Measurements from ENCODE around the gene REEP6. TPM values are rescaled to one million over a fixed set of nuclear protein-coding genes. Genes with fewer than 3 reads are reported as not detected.
"Not testable (repeated sequence)": the region's sequence is repeated elsewhere in the genome, so short reads cannot be mapped to it uniquely, and the experiment has no call there.

The REEP6 gene
- total and polyA plus RNA-seq, 4 donors = 2.5 to 7.6 (median 4.9) TPM

DNA sequence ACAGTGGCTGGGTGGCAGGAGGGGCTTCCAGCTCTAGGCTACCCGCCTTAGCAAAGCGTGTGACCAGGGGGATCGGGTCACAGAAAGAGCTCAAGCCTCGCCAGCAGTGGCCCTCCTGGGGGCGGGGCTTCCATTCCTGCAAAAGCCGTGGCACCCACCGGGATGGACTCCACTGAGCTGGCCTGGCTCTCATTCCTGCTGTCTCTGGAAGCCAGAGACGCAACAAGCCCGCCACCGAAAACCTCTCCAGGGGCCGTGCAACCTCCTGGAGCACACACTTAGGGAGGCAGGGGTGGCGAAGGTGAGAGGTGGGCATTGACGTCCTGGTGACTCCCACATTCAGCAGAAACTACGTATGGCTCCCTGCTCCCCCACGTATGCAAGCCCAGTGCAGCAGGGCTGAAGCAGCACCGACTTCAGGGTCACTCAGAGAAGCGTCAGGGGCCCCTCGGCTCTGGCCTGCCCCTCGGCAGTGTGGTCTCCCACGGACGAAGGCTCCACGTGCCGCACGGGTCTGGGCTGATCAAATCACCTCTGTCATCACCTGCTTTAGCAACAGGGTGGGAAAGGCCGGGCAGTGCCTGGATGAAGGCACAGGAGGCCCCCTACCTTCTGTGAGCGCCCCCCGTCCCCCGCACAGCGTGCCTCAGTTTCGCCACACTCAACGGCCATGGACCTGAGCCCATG is 15.1 kb upstream of the REEP6 start:
- H3K27me3 ChIP-seq (ENCODE audit: control insufficient read depth in 3 of 3, insufficient read depth in 3 of 3, low read length in 2 of 3) = peaks cover 0 to 27% (median 24%) of the 10 kb centered on the region in 3 donors
- 94 to 95% methylated on average over 31 of the region's 31 CpGs for WGBS, 2 donors

DNA sequence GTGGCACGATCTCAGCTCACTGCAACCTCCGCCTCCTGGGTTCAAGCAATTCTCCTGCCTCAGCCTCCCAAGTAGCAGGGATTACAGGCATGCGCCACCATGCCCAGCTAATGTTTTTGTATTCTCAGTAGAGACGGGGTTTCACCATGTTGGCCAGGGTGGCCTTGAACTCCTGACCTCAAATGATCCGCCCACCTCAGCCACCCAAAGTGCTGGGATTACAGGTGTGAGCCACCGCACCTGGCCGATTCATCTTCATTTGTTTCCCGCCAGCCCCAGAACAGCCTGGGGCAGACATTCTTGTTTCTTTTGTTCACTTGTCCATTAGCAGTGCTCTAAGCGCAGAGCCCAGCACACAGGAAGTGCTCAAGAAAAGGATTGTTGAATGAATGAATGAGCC is 13.9 kb upstream of the REEP6 start:
- H3K27ac ChIP-seq (ENCODE audit: low read depth in 1 of 2, low read length in 1 of 2); H3K4me3 ChIP-seq; H3K9me3 ChIP-seq (ENCODE audit: control insufficient read depth in 4 of 4, insufficient read depth in 3 of 4, low read length in 3 of 4); H3K9ac ChIP-seq (ENCODE audit: insufficient read depth in 1 of 2, low read length in 2 of 2); DNase-seq; ATAC-seq (ENCODE audit: insufficient read depth, low FRiP score): not testable (repeated sequence)
- WGBS, 2 donors = 95 to 97% methylated on average over 9 of the region's 9 CpGs
- peaks cover 0 to 19% (median 5%) of the 10 kb centered on the region in 4 donors for H3K36me3 ChIP-seq (ENCODE audit: control insufficient read depth in 4 of 4, insufficient read depth in 4 of 4, low read length in 4 of 4)
- peaks cover 0 to 12% (median 0%) of the 10 kb centered on the region in 5 donors for H3K4me1 ChIP-seq (ENCODE audit: control insufficient read depth in 5 of 5, insufficient read depth in 5 of 5, low read length in 5 of 5)
- peaks cover 0 to 16% (median 14%) of the 10 kb centered on the region in 3 donors for H3K27me3 ChIP-seq (ENCODE audit: control insufficient read depth in 3 of 3, insufficient read depth in 3 of 3, low read length in 2 of 3)

More for the DNA sequence above, 15.1 kb upstream of the REEP6 start:
- TF ChIP-seq, protein P1, sequence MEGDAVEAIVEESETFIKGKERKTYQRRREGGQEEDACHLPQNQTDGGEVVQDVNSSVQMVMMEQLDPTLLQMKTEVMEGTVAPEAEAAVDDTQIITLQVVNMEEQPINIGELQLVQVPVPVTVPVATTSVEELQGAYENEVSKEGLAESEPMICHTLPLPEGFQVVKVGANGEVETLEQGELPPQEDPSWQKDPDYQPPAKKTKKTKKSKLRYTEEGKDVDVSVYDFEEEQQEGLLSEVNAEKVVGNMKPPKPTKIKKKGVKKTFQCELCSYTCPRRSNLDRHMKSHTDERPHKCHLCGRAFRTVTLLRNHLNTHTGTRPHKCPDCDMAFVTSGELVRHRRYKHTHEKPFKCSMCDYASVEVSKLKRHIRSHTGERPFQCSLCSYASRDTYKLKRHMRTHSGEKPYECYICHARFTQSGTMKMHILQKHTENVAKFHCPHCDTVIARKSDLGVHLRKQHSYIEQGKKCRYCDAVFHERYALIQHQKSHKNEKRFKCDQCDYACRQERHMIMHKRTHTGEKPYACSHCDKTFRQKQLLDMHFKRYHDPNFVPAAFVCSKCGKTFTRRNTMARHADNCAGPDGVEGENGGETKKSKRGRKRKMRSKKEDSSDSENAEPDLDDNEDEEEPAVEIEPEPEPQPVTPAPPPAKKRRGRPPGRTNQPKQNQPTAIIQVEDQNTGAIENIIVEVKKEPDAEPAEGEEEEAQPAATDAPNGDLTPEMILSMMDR (IDR thresholded peaks at IDR 0.05; ENCODE audit: control extremely low read depth, extremely low read depth) = no peak
- H3K9me3 ChIP-seq (ENCODE audit: control insufficient read depth in 4 of 4, insufficient read depth in 3 of 4, low read length in 3 of 4) = peaks cover 0 to 6% (median 0%) of the 10 kb centered on the region in 4 donors
- no peak overlapping the region for H3K4me3 ChIP-seq
- no peak overlapping the region for H3K9ac ChIP-seq (ENCODE audit: insufficient read depth in 1 of 2, low read length in 2 of 2)
- H3K4me1 ChIP-seq (ENCODE audit: control insufficient read depth in 5 of 5, insufficient read depth in 5 of 5, low read length in 5 of 5) = peaks cover 0 to 18% (median 3%) of the 10 kb centered on the region in 5 donors
- H3K36me3 ChIP-seq (ENCODE audit: control insufficient read depth in 4 of 4, insufficient read depth in 4 of 4, low read length in 4 of 4) = peaks cover 0 to 19% (median 5%) of the 10 kb centered on the region in 4 donors
- H3K27ac ChIP-seq (ENCODE audit: low read depth in 1 of 2, low read length in 1 of 2) = no peak overlapping the region
- ATAC-seq (ENCODE audit: insufficient read depth, low FRiP score) (no peak), DNase-seq (no peak)

DNA sequence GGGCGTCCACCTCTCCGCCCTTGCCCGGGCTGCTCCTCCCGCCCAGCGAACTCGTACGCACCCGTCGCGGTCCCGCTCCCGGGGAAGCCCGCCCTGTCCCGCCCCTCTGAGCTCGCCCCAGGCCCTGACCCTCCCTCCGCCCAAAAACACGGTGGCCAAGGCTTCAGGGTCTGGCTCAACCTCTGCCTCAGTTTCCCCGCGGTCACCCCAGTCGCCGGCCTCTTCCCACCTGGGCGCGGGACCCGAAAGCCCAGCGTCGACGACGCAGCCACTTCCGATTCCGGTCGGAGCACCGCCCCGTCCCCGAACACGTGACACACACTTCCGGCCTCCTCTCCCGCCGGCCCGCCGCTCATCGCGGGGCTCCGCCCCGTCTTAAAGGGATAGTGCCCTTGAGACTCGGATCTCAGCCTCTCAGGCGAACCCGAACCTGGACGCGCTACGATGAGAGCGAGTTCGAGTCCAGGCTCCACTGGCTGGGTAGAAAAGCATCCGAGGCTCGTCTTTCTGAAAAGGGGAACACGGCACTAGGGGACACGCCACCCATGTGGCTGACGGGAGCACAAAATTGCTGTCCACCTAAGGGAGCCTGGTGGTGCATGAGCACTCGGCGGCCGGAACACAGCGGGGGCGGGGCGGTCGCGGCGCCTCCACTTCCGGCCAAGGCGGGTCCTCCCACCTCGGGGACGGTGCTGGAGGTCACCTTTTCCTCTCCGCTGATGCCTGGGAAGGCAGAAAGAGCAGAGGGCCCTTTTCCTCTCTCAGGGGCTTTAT is 11.9 kb upstream of the REEP6 start, which contains the start of gene C19orf25:
Gene C19orf25, minus strand, starts transcription at position 282 of the 774 bp plus-strand sequence. CDS start 312 bp downstream, outside the sequence.
- Histone ChIP-seq H3K9ac (ENCODE audit: insufficient read depth in 1 of 2, low read length in 2 of 2) (peak within 1 kb of the TSS in 1 of 2 donors; percentile 85), H3K4me1 (ENCODE audit: control insufficient read depth in 5 of 5, insufficient read depth in 5 of 5, low read length in 5 of 5) (peaks cover 0 to 12% (median 0%) of the 10 kb centered on the region in 5 donors), H3K9me3 (ENCODE audit: control insufficient read depth in 4 of 4, insufficient read depth in 3 of 4, low read length in 3 of 4) (peaks cover 0 to 2% (median 0%) of the 10 kb centered on the region in 4 donors), H3K4me3 (peak within 1 kb of the TSS; percentile 82), H3K27ac (ENCODE audit: low read depth in 1 of 2, low read length in 1 of 2) (peak within 1 kb of the TSS; percentile 49 to 54), H3K36me3 (ENCODE audit: control insufficient read depth in 4 of 4, insufficient read depth in 4 of 4, low read length in 4 of 4) (peaks cover 0 to 19% (median 5%) of the 10 kb centered on the region in 4 donors), H3K27me3 (ENCODE audit: control insufficient read depth in 3 of 3, insufficient read depth in 3 of 3, low read length in 2 of 3) (no peaks in the 10 kb centered on the region)
- ATAC-seq (ENCODE audit: insufficient read depth, low FRiP score) = peak; percentile 97
- 0 to 1% methylated on average over 70 to 71 of the region's 71 CpGs for WGBS, 2 donors
- DNase-seq = peak; percentile 92 to 95 (median 93)
- TF ChIP-seq, protein P1 (IDR thresholded peaks at IDR 0.05; ENCODE audit: control extremely low read depth, extremely low read depth) = no peak

Data from lung (tissue), 12 donors.